ENCODE data around the gene PALMD. TPM values are rescaled to one million over a fixed set of nuclear protein-coding genes. Genes with fewer than 3 reads are reported as not detected.

Gene PALMD
- total and polyA plus RNA-seq, 8 donors = 2.6 to 15.4 (median 4.8) TPM

GRCh38 chr1:99619583-99619982 is 26.3 kb upstream of the PALMD start:
- intact Hi-C loops (cut with DNase I) = no loop called here
- 73 to 76% methylated on average over 4 of the region's 4 CpGs for WGBS, 2 donors
- ATAC-seq (no peak), DNase-seq (no peak), FAIRE-seq (no peak)
- no peak overlapping the region for H3K4me3 ChIP-seq
- TF ChIP-seq CTCF (IDR thresholded peaks at IDR 0.05) = no peak
- no peaks in the 10 kb centered on the region for H3K9me3 ChIP-seq
- no peak overlapping the region for H3K27ac ChIP-seq
- H3K27me3 ChIP-seq = no peaks in the 10 kb centered on the region
- no peaks in the 10 kb centered on the region for H3K4me1 ChIP-seq
- no peaks in the 10 kb centered on the region for H3K36me3 ChIP-seq

- intact Hi-C loops (cut with DNase I) = no loop called here
- ATAC-seq = no peak
- no peak overlapping the region for H3K27ac ChIP-seq
- DNase-seq = no peak
- no peak overlapping the region for H3K4me3 ChIP-seq
- H3K9me3 ChIP-seq = no peaks in the 10 kb centered on the region
- FAIRE-seq = no peak
- WGBS, 2 donors = 82 to 88% methylated on average over 8 of the region's 8 CpGs
- no peaks in the 10 kb centered on the region for H3K36me3 ChIP-seq
- TF ChIP-seq CTCF (IDR thresholded peaks at IDR 0.05) = no peak
- H3K4me1 ChIP-seq = no peaks in the 10 kb centered on the region
- no peaks in the 10 kb centered on the region for H3K27me3 ChIP-seq
Measured at GRCh38 chr1:99621340-99621901, 24.5 kb upstream of the PALMD start.

- H3K27me3 ChIP-seq = no peaks in the 10 kb centered on the region
- no peaks in the 10 kb centered on the region for H3K36me3 ChIP-seq
- DNase-seq (no peak), ATAC-seq (no peak), FAIRE-seq (no peak)
- no peaks in the 10 kb centered on the region for H3K9me3 ChIP-seq
- H3K27ac ChIP-seq = no peak overlapping the region
- H3K4me1 ChIP-seq = no peaks in the 10 kb centered on the region
- intact Hi-C loops (cut with DNase I) = no loop called here
- H3K4me3 ChIP-seq = no peak overlapping the region
- 65 to 82% methylated on average over 4 of the region's 4 CpGs for WGBS, 2 donors
- no peak for TF ChIP-seq CTCF (IDR thresholded peaks at IDR 0.05)
Measured at GRCh38 chr1:99622702-99623347, 23.1 kb upstream of the PALMD start.

- no peaks in the 10 kb centered on the region for H3K4me1 ChIP-seq
- no peaks in the 10 kb centered on the region for H3K36me3 ChIP-seq
- 59 to 71% methylated on average over 4 of the region's 4 CpGs for WGBS, 2 donors
- DNase-seq (no peak), ATAC-seq (no peak), FAIRE-seq (no peak)
- H3K27ac ChIP-seq = no peak overlapping the region
- H3K9me3 ChIP-seq = no peaks in the 10 kb centered on the region
- no peak overlapping the region for H3K4me3 ChIP-seq
- TF ChIP-seq CTCF (IDR thresholded peaks at IDR 0.05) = no peak
- no peaks in the 10 kb centered on the region for H3K27me3 ChIP-seq
- intact Hi-C loops (cut with DNase I) = no loop called here
Measured at GRCh38 chr1:99623554-99623953, 22.4 kb upstream of the PALMD start.

GRCh38 chr1:99627615-99628014 is 18.3 kb upstream of the PALMD start:
- no peak for TF ChIP-seq CTCF (IDR thresholded peaks at IDR 0.05)
- Histone ChIP-seq H3K27me3 (no peaks in the 10 kb centered on the region), H3K4me1 (no peaks in the 10 kb centered on the region), H3K36me3 (no peaks in the 10 kb centered on the region), H3K4me3 (no peak overlapping the region), H3K9me3 (no peaks in the 10 kb centered on the region), H3K27ac (no peak overlapping the region)
- 59 to 68% methylated on average over 5 of the region's 5 CpGs for WGBS, 2 donors
- ATAC-seq (no peak), DNase-seq (no peak), FAIRE-seq (no peak)
- intact Hi-C loops (cut with DNase I) = no loop called here
